Nephron progenitor cell (in vitro differentiated cells): ENCODE measurements around the gene TMEM128.
"Not testable (repeated sequence)": the region's sequence is repeated elsewhere in the genome, so short reads cannot be mapped to it uniquely, and the experiment has no call there.

Source experiments
- DNase-seq: peaks from one replicate; pipeline ENCODE4 v3.0.0; 2021
- H3K27ac Mint-ChIP-seq: 2 replicates; pipeline ENCODE4 v1.8.0; 2021; ENCODE audit warnings: mild to moderate bottlenecking, moderate library complexity, mixed read lengths
- H3K27me3 Mint-ChIP-seq: 2 replicates; pipeline ENCODE4 v1.8.0; 2021; ENCODE audit warnings: mild to moderate bottlenecking, low read depth, mixed read lengths; ENCODE audit not compliant: poor library complexity
- H3K36me3 Mint-ChIP-seq: 2 replicates; pipeline ENCODE4 v1.8.0; 2021; ENCODE audit warnings: low read depth, mixed read lengths
- H3K4me1 Mint-ChIP-seq: 2 replicates; pipeline ENCODE4 v1.8.0; 2021; ENCODE audit warnings: mixed read lengths
- H3K4me3 Mint-ChIP-seq: 2 replicates; pipeline ENCODE4 v1.8.0; 2021; ENCODE audit warnings: mild to moderate bottlenecking, moderate library complexity, mixed read lengths
- H3K9me3 Mint-ChIP-seq: 2 replicates; pipeline ENCODE4 v1.8.0; 2021; ENCODE audit warnings: mild to moderate bottlenecking, moderate library complexity, mixed read lengths
- TF ChIP-seq, protein P1 (sequence below): fragments of 200-600 bp; sonication (generic); IDR thresholded peaks from 2 replicates; pipeline ENCODE4 v1.5.0; 2021; ENCODE audit warnings: antibody characterized with exemption

The TMEM128 gene

DNA sequence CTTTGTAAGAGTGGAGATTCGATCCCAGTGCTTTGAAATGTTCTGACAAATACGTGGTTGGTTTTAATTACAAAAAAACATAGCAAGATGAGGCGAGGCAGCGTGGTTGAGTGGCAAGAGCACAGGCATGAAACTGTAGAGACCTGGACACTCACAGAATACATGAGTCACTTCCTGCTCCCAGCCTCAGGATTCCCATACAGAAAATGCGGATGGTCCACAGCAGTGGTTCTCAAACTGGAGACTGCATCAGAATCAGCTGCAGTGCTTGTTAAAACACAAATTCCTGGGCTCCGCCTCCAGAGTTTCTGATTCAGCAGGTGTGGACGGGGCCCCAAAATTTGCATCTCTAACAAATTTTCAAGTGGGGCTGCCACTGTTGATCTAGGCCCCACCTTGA, 31.4 kb downstream of the TMEM128 start:
- H3K4me1 Mint-ChIP-seq: no peaks in the 10 kb centered on the region
- H3K27me3 Mint-ChIP-seq: peaks cover 42% of the 10 kb centered on the region
- H3K27ac Mint-ChIP-seq: no peak overlapping the region
- no peaks in the 10 kb centered on the region for H3K9me3 Mint-ChIP-seq
- no peak for DNase-seq
- no peak overlapping the region for H3K4me3 Mint-ChIP-seq
- no peaks in the 10 kb centered on the region for H3K36me3 Mint-ChIP-seq
- TF ChIP-seq, protein P1, sequence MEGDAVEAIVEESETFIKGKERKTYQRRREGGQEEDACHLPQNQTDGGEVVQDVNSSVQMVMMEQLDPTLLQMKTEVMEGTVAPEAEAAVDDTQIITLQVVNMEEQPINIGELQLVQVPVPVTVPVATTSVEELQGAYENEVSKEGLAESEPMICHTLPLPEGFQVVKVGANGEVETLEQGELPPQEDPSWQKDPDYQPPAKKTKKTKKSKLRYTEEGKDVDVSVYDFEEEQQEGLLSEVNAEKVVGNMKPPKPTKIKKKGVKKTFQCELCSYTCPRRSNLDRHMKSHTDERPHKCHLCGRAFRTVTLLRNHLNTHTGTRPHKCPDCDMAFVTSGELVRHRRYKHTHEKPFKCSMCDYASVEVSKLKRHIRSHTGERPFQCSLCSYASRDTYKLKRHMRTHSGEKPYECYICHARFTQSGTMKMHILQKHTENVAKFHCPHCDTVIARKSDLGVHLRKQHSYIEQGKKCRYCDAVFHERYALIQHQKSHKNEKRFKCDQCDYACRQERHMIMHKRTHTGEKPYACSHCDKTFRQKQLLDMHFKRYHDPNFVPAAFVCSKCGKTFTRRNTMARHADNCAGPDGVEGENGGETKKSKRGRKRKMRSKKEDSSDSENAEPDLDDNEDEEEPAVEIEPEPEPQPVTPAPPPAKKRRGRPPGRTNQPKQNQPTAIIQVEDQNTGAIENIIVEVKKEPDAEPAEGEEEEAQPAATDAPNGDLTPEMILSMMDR: no peak

DNA sequence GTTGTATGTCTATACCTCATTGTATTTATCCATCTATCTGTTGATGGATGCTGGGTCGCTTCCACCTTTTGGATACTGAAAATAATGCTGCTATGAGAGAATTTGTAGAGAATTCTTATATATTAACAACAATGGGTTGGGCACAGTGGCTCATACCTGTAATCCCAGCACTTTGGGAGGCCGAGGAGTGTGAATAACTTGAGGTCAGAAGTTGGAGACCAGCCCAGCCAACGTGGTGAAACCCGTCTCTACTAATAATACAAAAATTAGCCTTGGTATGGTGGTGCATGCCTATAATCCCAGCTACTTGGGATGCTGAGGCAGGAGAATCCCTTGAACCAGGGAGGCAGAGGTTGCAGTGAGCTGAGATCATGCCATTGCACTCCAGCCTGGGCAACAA, 34.3 kb downstream of the TMEM128 start:
- not testable (repeated sequence) for DNase-seq, H3K36me3 Mint-ChIP-seq, H3K9me3 Mint-ChIP-seq, H3K4me3 Mint-ChIP-seq, H3K27ac Mint-ChIP-seq, H3K4me1 Mint-ChIP-seq
- H3K27me3 Mint-ChIP-seq: peaks cover 37% of the 10 kb centered on the region

DNA sequence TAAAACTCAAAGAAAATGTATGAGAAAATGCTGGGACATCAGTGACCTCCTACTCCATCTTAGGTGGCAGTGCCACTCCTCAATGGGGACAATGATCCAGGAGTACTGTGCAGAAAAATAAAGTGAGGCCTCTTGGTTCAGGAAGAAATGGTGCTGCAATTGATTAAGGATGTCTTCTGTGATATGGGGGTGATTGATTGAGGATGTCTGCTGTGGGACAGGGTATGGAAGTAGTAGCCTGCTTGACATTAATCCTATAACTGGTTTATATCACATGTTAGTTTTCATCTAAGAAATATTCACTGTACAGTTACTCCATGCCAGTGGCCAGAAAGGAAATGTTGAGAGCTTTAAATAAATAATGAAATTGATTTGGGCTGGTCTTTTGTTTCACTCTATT, 41.8 kb downstream of the TMEM128 start:
- TF ChIP-seq, protein P1: no peak
- Mint-ChIP-seq H3K27me3 (peaks cover 27% of the 10 kb centered on the region), H3K9me3 (no peaks in the 10 kb centered on the region), H3K27ac (no peak overlapping the region), H3K4me1 (no peaks in the 10 kb centered on the region), H3K4me3 (no peak overlapping the region), H3K36me3 (no peaks in the 10 kb centered on the region)
- DNase-seq: no peak

DNA sequence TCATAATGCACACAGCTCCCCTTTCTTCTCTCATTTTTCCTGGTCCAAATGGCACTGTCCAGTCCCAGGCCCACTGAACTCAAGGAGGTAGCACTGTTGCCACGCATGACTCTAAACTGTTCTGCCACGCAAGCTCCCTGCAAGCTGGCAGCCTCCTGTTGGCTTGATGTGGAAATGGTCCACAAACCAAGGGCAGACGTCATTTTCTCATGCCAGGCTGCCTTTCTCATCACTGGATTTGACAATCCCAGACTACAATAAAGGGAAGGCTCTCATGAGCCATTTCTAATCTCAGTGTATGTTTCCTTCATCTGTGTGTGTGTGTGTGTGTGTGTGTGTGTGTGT, 43.6 kb downstream of the TMEM128 start:
- H3K27ac Mint-ChIP-seq: no peak overlapping the region
- H3K36me3 Mint-ChIP-seq: no peaks in the 10 kb centered on the region
- H3K4me1 Mint-ChIP-seq: no peaks in the 10 kb centered on the region
- TF ChIP-seq, protein P1: no peak
- DNase-seq: no peak
- no peak overlapping the region for H3K4me3 Mint-ChIP-seq
- H3K9me3 Mint-ChIP-seq: no peaks in the 10 kb centered on the region
- H3K27me3 Mint-ChIP-seq: peaks cover 22% of the 10 kb centered on the region

GRCh38 chr4:4203688-4204400, 44.2 kb downstream of the TMEM128 start:
- peaks cover 20% of the 10 kb centered on the region for H3K27me3 Mint-ChIP-seq
- no peaks in the 10 kb centered on the region for H3K36me3 Mint-ChIP-seq
- no peak overlapping the region for H3K4me3 Mint-ChIP-seq
- H3K9me3 Mint-ChIP-seq: no peaks in the 10 kb centered on the region
- DNase-seq: no peak
- TF ChIP-seq, protein P1: no peak
- H3K27ac Mint-ChIP-seq: no peak overlapping the region
- no peaks in the 10 kb centered on the region for H3K4me1 Mint-ChIP-seq

DNA sequence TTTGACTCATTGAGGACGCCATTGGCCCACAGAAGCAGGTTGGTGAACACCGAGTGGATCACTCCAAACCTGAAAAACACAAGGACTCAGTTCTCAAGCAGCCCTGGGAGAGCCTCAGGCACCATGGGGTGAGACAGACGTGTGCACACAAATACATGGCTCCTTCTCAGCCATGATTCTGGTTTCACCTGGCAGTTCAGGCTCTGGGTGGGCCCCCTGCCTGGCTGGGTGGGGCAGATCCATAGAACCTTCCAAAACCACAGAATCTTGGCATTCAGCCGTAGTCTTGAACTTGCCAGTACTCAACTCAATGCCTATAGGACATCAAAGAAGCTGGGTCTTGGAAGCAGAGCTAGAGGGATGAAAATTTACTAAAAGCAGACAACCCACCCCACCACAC, 45.5 kb downstream of the TMEM128 start:
- DNase-seq: no peak
- Mint-ChIP-seq H3K9me3 (no peaks in the 10 kb centered on the region), H3K4me3 (no peak overlapping the region), H3K36me3 (no peaks in the 10 kb centered on the region), H3K27me3 (peaks cover 19% of the 10 kb centered on the region), H3K27ac (no peak overlapping the region), H3K4me1 (no peaks in the 10 kb centered on the region)
- TF ChIP-seq, protein P1: no peak
